ENCODE measurements around the gene OTUD5.
"Not testable (repeated sequence)": the region's sequence is repeated elsewhere in the genome, so short reads cannot be mapped to it uniquely, and the experiment has no call there.

OTUD5 gene

DNA sequence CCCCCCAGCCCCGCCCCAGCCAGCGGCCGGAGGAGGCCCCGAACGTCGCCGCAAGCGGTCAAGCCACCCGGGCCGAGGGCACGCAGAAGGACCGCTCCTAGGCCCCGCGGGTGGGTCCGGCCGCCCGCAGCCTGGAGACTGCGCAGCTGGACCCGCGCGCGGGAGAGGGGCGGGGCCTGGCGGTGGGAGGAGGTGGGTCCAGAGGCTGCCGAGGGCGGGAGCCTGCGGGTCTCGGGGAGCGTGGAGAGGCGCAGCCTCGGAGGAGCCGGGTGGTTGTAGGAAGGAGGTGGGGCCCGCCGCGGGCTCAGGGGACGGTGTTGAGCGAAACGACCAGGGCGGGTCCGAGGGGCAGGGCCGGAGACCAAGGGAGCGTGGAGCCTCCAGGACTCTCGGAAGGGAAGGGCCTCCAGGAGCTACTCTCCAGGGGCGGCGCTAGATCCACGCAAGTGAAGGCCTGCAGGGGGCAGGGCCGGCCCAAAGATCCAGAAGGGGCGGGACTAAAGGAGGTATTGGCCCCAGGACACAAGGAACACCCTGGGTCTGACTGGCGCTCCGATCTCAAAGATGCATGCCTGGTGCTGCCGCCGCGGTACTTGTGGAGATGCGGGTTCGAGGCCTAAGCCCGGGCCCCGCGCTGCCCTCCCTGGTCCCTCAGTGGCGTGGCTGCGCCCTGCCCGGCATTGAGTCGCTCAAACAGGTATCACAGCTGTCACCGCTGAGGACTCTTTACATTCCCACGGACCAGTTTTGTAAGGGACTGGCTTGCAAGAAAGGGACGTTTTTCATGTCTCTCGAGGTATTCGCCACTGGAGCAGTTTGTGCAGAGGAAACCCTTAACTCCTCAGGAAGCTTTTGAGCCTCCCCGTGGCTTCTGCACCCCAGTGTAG is 65.8 kb downstream of the OTUD5 start:
- H3K9ac ChIP-seq (ENCODE audit: low read length) = peak overlapping the region; percentile 55
- H4K20me1 ChIP-seq (ENCODE audit: insufficient read depth, low read length) = no peaks in the 10 kb centered on the region
- no peaks in the 10 kb centered on the region for H3K9me3 ChIP-seq (replicated peaks; ENCODE audit: insufficient read depth, low read length)
- no peaks in the 10 kb centered on the region for H3K36me3 ChIP-seq (replicated peaks; ENCODE audit: insufficient read depth, low read length)
- peak overlapping the region; percentile 21; the same call in 1 of the 2 replicates for H3K27ac ChIP-seq (ENCODE audit: low read length)
- peak overlapping the region; percentile 90 for H3K4me2 ChIP-seq (ENCODE audit: low read depth, low read length)
- no peaks in the 10 kb centered on the region for H3K27me3 ChIP-seq (replicated peaks; ENCODE audit: insufficient read depth, low read length)
- H3K4me3 ChIP-seq (ENCODE audit: low read length) = peak overlapping the region; percentile 62
- H2AFZ ChIP-seq (ENCODE audit: low read length) = peak overlapping the region; percentile 72
- H3K79me2 ChIP-seq (ENCODE audit: low read length) = peaks cover 17% of the 10 kb centered on the region
- TF ChIP-seq CTCF (IDR thresholded peaks at IDR 0.05; ENCODE audit: low read length) = peak; percentile 47
- no peak for TF ChIP-seq EZH2 (optimal IDR thresholded peaks at IDR 0.05; ENCODE audit: low read depth, low read length)
- no peaks in the 10 kb centered on the region for H3K9me2 ChIP-seq (replicated peaks; ENCODE audit: insufficient read depth, low read length)
- H3F3A ChIP-seq (ENCODE audit: insufficient read depth, low read length) = no peaks in the 10 kb centered on the region
- DNase-seq = peak; percentile 87
- H3K4me1 ChIP-seq (ENCODE audit: low read length) = no peaks in the 10 kb centered on the region

GRCh38 chrX:48890934-48891401 is 66.4 kb downstream of the OTUD5 start:
- Histone ChIP-seq H3K4me3 (ENCODE audit: low read length) (peak overlapping the region; percentile 62), H4K20me1 (ENCODE audit: insufficient read depth, low read length) (no peaks in the 10 kb centered on the region), H3K4me2 (ENCODE audit: low read depth, low read length) (peak overlapping the region; percentile 90; the same call in 1 of the 2 replicates), H3K4me1 (ENCODE audit: low read length) (no peaks in the 10 kb centered on the region), H2AFZ (ENCODE audit: low read length) (peak overlapping the region; percentile 72), H3K27ac (ENCODE audit: low read length) (peak overlapping the region; percentile 21; the same call in 1 of the 2 replicates), H3K9ac (ENCODE audit: low read length) (peak overlapping the region; percentile 55), H3K9me3 (replicated peaks; ENCODE audit: insufficient read depth, low read length) (no peaks in the 10 kb centered on the region), H3K36me3 (replicated peaks; ENCODE audit: insufficient read depth, low read length) (no peaks in the 10 kb centered on the region), H3K9me2 (replicated peaks; ENCODE audit: insufficient read depth, low read length) (no peaks in the 10 kb centered on the region), H3K27me3 (replicated peaks; ENCODE audit: insufficient read depth, low read length) (no peaks in the 10 kb centered on the region), H3K79me2 (ENCODE audit: low read length) (peaks cover 13% of the 10 kb centered on the region), H3F3A (ENCODE audit: insufficient read depth, low read length) (no peaks in the 10 kb centered on the region)
- TF ChIP-seq EZH2 (optimal IDR thresholded peaks at IDR 0.05; ENCODE audit: low read depth, low read length) = no peak
- TF ChIP-seq EZH2phosphoT487 (IDR thresholded peaks at IDR 0.05; ENCODE audit: low read length) = no peak
- no peak for TF ChIP-seq CTCF (IDR thresholded peaks at IDR 0.05; ENCODE audit: low read length)
- peak; percentile 9 for DNase-seq

GRCh38 chrX:48890296-48890925 is 67.0 kb downstream of the OTUD5 start:
- no peaks in the 10 kb centered on the region for H3K9me3 ChIP-seq (replicated peaks; ENCODE audit: insufficient read depth, low read length)
- 0 out of 2 replicates have a peak overlapping the region, but pooled peaks have one; percentile 72 for H2AFZ ChIP-seq (ENCODE audit: low read length)
- no peaks in the 10 kb centered on the region for H3K36me3 ChIP-seq (replicated peaks; ENCODE audit: insufficient read depth, low read length)
- H3K27ac ChIP-seq (ENCODE audit: low read length) = no peak overlapping the region
- H3K9me2 ChIP-seq (replicated peaks; ENCODE audit: insufficient read depth, low read length) = no peaks in the 10 kb centered on the region
- DNase-seq = no peak
- TF ChIP-seq EZH2 (optimal IDR thresholded peaks at IDR 0.05; ENCODE audit: low read depth, low read length) = no peak
- TF ChIP-seq EZH2phosphoT487 (IDR thresholded peaks at IDR 0.05; ENCODE audit: low read length) = no peak
- TF ChIP-seq CTCF (IDR thresholded peaks at IDR 0.05; ENCODE audit: low read length) = no peak
- H3F3A ChIP-seq (ENCODE audit: insufficient read depth, low read length) = no peaks in the 10 kb centered on the region
- peaks cover 7% of the 10 kb centered on the region; the same call in 1 of the 2 replicates for H3K79me2 ChIP-seq (ENCODE audit: low read length)
- H3K9ac ChIP-seq (ENCODE audit: low read length) = no peak overlapping the region
- H3K4me1 ChIP-seq (ENCODE audit: low read length) = no peaks in the 10 kb centered on the region
- peak overlapping the region; percentile 90; the same call in 1 of the 2 replicates for H3K4me2 ChIP-seq (ENCODE audit: low read depth, low read length)
- no peaks in the 10 kb centered on the region for H3K27me3 ChIP-seq (replicated peaks; ENCODE audit: insufficient read depth, low read length)
- H3K4me3 ChIP-seq (ENCODE audit: low read length) = peak overlapping the region; percentile 62; the same call in 1 of the 2 replicates
- no peaks in the 10 kb centered on the region for H4K20me1 ChIP-seq (ENCODE audit: insufficient read depth, low read length)

DNA sequence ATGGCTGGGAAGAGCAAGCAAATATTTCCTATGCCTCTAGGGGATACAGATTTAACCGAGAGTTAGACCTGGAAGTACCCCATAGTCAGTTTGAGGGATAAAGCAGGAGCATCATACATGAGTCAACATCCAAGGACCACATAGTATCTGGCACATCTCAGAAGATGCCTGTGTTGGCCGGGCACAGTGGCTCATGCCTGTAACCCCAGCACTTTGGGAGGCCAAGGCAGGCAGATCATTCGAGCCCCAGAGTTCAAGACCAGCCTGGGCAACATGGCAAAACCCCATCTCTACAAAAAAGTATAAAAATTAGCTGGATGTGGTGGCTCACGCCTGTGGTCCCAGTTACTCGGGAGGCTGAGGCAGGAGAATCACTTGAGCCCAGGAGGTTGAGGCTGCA is 70.8 kb downstream of the OTUD5 start:
- not testable (repeated sequence) for H4K20me1 ChIP-seq (ENCODE audit: insufficient read depth, low read length); H3K9me3 ChIP-seq (replicated peaks; ENCODE audit: insufficient read depth, low read length); H3K27ac ChIP-seq (ENCODE audit: low read length); DNase-seq; H3K4me1 ChIP-seq (ENCODE audit: low read length); H3K27me3 ChIP-seq (replicated peaks; ENCODE audit: insufficient read depth, low read length); H3K4me3 ChIP-seq (ENCODE audit: low read length); H3K9ac ChIP-seq (ENCODE audit: low read length); H2AFZ ChIP-seq (ENCODE audit: low read length); H3K4me2 ChIP-seq (ENCODE audit: low read depth, low read length); H3K9me2 ChIP-seq (replicated peaks; ENCODE audit: insufficient read depth, low read length); H3F3A ChIP-seq (ENCODE audit: insufficient read depth, low read length); H3K36me3 ChIP-seq (replicated peaks; ENCODE audit: insufficient read depth, low read length); H3K79me2 ChIP-seq (ENCODE audit: low read length)

All from MM.1S (cell line).